Measurements from ENCODE around the gene ZMYM5.
"Not testable (repeated sequence)": the region's sequence is repeated elsewhere in the genome, so short reads cannot be mapped to it uniquely, and the experiment has no call there.

The ZMYM5 gene

DNA sequence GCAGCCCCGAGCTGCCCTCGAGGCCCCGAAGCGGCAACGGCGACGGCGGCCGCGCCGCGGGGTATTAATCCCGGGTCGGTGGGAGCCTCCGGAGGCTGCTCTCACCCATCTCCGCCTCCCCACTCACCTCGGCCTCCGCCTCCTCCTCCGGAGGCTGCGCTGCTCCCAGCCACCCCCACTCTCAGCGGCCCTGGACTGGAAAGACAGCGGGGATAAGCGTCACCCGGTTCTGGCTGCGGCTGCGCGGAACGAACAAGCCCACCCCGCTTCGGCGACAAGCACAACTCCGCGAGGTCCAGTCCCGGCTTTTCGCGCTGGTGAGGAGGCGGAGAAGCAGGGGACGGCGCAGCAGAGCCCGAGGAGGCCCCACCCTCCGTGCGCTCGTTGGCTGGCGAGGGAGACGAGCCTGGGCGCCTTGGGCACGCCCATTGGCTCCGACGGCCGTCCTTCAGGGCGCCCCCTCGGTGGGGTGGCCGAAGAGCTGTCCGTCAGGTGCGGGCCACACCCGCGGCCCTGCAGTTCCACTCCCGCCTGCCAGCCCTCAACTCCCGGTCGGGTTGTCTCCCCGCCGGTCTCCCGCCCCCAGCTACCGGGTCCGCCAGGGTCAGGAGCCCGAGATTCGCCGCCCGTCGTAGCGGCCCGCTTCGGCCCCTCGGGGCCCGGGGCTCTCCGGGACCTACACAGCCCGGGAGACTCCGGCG, at the start of gene ZMYM5:
Gene ZMYM5, minus strand, starts transcription at position 327 of the 701 bp plus-strand sequence. CDS start 11,469 bp downstream, outside the sequence.
- DNase-seq, result peak; percentile 98

- DNase-seq, result no peak
These were observed 47.1 kb upstream of the ZMYM5 start for GRCh38 chr13:19910336-19911072.

GRCh38 chr13:19908350-19908986, 45.0 kb upstream of the ZMYM5 start:
- no peak for DNase-seq

- DNase-seq, result not testable (repeated sequence)
These were observed 42.2 kb upstream of the ZMYM5 start for GRCh38 chr13:19905487-19906195.

DNA sequence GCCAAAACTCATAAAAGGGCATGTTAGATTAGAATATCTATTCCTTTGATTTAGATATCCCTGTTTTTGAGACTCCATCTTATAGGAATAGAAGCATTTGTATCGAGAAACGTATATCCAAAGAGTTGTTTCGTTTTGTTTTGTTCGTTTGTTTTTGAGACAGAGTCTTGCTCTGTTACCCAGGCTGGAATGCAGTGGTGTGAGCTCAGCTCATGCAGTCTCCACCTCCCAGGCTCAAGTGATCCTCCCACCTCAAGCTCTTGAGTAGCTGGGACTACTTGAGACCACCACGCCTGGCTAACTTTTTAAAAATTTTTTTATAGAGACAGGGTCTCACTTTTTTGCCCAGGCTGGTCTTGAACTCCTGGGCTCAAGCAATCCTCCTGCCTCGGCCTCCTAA, 26.6 kb upstream of the ZMYM5 start:
- no peak for DNase-seq

DNA sequence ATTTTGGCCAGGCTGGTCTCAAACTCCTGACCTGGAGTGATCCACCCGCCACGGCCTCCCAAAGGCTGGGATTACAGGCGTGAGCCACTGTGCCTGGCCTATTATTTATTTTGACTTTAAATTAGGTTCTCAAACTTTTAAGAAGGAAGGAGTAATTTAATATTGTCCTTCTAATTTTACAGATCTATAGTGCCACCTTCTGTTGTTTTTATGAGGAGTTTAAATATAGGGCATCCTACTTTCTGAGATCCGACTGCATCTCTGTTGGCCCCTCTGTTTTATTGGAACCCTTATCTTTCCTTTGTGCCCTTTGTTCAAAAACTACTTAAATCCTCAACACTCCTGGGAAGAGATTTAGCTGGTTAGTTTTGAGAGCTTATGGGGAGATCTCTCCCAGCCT, 25.4 kb upstream of the ZMYM5 start:
- DNase-seq, result no peak

DNA sequence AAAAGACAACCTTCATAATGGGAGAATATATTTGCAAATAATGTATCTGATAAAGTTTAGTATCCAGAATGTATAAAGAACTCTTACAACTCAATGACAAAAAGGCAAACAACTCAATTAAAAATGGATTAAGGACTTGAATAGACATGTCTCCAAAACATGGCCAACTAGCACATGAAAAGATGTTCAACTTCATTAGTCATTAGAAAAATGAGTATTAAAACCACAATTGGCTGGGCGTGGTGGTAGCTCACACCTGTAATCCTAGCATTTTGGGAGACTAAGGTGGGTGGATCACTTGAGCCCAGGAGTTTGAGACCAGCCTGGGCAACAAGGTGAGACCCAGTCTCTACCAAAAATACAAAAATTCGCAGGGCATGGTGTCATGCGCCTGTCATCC, 18.8 kb upstream of the ZMYM5 start:
- no peak for DNase-seq

DNA sequence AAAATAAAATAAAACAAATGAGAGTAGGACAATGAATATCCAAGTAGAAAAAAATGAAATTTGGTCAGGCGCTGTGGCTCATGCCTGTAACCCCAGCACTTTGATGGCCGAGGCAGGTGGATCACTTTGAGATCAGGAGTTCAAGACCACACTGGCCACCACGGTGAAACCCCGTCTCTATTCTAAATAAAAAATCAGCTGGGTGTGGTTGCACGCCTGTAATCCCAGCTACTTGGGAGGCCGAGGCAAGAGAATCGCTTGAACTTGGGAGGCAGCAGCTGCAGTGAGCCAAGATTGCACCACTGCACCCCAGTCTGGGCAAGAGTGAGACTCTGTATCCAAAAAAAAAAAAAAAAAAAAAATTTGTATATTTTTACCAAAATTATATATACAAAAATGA, 18.2 kb upstream of the ZMYM5 start:
- no peak for DNase-seq

DNA sequence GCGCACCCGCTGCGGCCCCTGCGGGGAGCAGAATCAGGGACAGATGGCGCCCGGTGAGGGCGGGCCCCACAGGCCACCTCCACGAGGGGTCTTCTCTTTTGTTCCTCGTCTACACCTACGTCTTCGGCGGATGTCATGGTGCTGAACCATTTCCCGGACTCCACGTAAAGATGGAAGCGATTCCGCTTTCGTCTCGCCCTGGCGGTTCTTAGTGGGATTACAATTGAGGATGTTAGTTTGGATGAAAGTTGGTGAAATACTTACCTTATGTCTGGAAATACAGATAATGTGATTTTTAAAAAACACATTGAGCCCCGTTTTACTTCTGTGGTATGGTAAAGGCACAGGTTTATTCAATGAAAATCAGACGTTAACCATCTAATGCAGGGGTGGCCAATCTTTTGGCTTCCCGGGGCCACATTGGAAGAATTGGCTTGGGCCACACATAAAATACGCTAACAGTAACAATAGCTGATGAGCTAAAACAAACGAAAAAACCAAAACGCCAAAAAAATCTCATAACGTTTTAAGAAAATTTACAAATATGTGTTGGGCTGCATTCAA, 1.4 kb upstream of the ZMYM5 start:
- DNase-seq, result peak; percentile 72

DNA sequence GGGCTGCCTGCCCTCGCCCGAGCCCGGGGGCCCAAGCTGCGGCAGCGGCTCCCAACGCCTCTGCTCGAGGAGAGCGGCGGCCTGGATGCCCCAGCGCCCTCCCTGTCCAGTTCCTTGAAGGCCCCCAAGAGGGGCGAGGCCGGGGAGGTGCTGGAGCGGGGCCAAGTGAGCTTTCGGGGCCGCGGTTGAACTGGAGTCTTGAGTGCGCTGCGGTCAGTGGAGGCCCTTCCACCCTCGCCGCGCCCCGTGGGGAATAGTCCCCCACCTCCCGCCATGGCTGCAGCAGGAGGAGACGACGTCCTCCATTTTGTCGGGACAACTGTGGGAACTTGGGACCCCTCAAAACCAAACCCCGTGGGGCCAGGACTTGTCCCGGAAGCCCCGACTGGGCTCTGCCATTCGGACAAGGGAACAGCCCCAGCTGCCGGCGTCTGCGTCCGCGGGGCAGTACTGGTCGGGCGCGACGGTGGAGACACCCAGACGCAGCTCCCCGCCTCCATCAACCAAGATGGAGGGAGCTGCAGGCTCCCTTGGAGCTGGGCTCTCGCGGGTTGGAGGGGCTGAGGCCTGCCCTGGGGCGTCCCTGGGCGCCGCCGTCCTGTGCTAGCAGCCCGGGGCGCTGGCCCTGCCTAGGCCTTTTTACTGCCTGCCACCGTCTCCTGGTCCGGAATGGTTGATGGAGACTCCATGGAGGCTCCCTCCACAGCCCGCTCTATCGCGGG, 736 bp upstream of the ZMYM5 start:
- DNase-seq, result peak; percentile 70

- peak; percentile 29 for DNase-seq
These were observed 752 bp downstream of the ZMYM5 start for GRCh38 chr13:19862481-19863313.

- no peak for DNase-seq
These were observed 1.7 kb downstream of the ZMYM5 start for GRCh38 chr13:19861762-19862161.

DNA sequence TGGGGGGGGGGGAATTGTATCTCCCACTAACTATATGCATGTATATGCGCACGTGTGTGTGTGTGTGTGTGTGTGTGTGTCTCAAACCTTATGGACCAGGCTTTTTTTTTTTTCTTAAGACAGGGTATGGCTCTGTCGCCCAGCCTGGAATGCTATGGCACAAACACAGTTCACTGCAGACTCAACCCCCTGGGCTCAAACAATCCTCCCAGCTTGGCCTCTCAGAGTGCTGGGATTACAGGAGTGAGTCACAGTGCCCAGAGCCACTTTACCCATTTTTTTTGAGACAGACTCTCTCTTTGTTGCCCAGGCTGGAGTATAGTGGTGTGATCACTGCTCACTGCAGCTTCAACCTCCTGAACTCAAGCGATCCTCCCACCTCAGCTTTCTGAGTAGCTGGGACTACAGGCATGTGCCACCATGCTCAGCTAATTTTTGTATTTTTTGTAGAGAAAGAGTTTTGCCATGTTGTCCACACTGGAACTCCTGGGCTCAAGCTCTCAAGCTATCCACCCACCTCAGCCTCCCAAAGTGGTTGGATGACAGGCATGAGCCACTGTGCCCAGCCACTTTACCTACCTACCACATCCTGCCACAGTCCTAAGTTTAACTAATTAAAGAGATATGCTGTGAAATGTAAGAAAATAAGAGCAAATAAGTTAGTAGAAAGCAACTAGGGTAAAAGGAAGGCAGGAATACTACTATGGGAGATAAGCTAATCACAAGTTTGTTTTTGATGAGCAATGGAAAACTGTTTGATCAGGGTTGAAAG, 2.4 kb downstream of the ZMYM5 start:
- no peak for DNase-seq

- not testable (repeated sequence) for DNase-seq
These were observed 5.8 kb downstream of the ZMYM5 start for GRCh38 chr13:19857637-19858036.

DNA sequence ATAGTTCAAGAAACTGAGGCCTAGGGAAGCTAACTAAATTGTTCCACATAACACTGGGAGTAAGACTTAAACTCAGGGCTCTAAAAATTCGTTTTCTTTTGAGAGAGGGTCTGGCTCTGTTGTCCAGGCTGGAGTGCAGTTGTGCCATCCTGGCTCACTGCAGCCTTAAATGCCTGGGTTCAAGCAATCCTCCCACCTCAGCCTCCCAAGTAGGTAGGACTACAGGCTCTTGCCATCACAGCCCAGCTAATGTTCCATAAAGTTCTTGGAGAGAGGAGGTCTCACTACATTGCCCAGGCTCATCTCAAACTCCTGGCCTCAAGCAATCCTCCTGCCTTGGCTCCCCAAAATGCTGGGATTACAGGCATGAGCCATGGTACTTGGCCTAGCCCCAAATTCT, 10.7 kb downstream of the ZMYM5 start:
- DNase-seq, result no peak

- DNase-seq, result no peak
These were observed 17.7 kb downstream of the ZMYM5 start for GRCh38 chr13:19845758-19846157.

- no peak for DNase-seq
These were observed 24.6 kb downstream of the ZMYM5 start for GRCh38 chr13:19838865-19839275.

DNA sequence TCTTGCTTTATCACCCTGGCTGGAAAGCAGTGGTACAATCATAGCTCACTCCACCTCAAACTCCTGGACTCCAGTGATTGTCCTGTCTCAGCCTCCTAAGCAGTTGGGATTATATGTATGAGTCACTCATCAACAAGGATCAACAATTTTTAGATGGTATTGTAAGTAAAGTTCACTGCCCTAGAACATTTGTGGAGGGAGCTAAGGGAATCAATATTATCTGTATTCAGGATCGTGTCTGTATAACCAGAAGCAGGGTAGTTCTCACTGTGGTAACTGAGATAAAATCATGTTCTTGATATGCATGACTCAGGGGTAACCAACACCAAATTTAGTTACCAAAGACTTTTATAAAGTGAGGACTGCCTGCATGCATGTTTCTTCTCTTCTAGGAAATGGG, 27.0 kb downstream of the ZMYM5 start:
- DNase-seq, result no peak

DNA sequence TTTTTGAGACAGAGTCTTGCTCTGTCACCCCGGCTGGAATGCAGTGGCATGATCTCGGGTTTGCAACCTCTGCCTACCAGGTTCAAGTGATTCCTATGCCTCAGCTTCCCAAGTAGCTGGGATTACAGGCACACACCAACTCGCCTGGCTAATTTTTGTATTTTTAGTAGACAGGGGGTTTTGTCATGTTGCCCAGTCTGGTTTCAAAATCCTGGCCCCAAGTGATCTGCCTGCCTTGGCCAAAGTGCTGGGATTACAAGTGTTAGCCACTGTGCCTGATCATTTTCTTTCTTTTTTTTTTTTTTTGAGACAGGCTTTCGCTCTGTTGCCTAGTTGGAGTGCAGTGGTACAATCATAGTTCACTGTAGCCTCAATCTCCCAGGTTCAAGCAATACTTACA, 28.7 kb downstream of the ZMYM5 start:
- no peak for DNase-seq

DNA sequence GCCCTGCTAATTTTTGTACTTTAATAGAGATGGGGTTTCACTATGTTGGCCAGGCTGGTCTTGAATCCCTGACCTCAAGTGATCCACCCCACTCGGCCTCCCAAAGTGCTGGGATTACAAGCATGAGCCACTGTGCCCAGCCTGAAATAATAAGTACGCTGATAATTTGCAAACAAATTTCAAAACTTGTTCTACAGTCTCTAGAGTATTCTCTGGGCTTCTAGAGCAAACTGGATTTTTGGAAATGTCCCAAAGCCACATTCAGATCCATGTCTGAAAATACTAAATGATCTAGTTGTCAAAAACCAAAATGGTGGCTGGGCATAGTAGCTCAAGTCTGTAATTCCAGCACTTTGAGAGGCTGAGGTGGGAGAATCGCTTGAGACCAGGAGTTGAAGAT, 40.8 kb downstream of the ZMYM5 start:
- no peak for DNase-seq

Data from NCI-H526 treated with DMSO at 0.1 percent for 48 hours (cell line).